Glomerular visceral epithelial cell (primary cell): ENCODE results near the gene MAN1A2.
"Not testable (repeated sequence)": the region's sequence is repeated elsewhere in the genome, so short reads cannot be mapped to it uniquely, and the experiment has no call there.

Experiments
- DNase-seq: peaks from one replicate; pipeline ENCODE4 v3.0.0-alpha.2; 2016; ENCODE audit errors: extremely low spot score

Gene MAN1A2

DNA sequence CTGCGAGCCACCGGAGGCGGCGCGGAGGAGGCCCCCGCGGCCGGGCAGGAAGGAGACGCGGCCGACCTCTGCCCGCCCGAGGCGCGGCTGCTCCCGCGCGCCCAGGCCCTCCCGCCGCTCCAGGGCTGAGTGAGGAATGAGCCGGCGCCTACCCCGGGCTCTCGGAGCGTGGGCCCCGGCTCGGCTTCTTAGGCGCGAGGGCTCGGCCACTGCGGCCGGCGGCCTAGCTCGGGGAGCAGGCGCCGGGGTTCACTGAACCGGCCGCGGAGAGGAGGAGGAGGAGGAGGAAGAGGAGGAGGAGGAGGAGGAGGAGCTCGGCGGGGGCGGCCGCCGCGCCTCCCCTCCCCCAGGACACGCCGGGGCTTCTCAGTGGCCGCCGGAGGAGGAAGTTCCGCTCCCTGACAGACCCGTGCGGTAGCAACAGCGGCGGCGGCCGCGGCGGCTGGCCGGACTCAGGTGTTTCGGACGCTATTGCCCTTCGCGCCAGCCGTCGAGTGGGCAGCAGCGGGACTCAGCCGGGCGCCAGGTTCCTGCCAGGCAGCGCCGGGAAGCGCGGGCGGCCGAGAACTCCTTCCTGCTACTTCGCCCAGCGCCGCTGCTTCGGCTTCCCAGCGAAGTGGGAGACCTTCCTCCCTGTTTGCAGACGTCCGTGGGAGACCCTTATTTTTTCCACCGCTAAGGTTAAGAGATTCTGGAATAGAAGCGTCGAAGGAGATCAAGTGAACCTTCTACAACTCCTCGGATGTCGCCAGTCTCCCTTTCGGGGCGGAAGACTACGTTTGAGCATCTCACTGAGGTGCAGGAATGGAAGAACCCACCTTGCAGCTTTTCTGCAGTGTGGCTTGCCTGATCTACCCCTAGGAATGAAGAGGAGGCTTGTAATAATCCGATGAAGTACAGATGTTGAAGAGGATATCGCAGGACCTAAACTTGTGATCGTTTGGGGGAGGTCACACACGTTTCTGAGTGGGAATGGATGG is at the start of gene MAN1A2:
MAN1A2 (plus strand) TSS at position 404 of the 980 bp plus-strand sequence. CDS start 735 bp downstream, outside the sequence.
- DNase-seq: peak; percentile 93

DNA sequence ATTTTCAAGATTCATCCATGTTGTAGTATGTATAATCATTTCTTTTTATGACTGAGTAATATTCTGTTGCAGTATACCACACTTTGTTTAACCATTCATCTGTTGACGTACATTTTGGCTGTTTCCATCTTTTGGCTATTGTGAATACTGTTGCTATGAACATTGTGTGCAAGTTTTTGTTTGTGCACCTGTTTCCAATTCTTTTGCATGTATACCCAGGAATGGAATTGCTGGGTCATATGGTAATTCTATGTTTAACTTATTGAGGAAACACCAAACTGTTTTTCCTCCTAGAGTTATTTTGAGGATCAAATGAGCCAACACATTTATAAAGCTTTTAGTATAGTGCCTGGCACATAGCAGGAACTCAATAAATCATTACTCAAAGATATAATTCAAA is 49.2 kb upstream of the MAN1A2 start:
- DNase-seq: no peak

DNA sequence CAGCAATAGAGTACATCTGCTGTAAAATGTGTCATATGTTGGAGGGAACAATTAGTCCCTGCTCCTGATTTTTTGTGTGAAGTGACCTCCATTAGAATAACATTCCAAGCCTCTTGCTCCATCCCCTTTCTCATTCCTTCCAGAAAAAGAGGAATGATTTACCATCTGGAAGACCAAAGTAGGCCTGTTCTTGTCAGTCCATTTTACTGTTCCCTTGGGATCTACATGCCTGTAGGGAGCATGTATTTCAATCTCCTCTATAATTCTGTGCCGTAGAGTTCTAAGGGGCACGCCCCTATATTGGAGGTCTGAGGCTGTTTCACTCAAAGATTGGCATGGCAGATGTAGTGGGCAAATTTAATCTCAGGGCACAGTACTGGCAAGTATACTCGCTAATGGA is 48.8 kb upstream of the MAN1A2 start:
- DNase-seq: no peak

DNA sequence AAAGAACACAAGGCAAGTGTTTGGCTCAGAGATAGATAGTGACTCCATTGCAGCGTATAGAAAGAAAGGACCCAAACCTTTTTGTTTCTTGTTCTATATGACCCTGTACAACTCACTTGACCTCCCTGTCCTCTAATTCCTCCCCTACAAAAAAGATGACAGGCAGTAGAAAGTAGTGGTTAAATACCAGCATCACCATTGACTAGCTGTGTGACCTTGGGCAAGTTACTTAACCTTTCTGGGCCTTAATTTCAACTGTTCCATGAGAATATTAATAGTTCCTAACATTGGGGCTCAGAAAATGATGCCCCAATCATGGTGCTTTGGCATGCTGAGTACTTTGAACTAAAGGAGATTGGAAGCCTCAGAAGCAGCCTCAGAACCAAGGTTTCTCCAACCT is 46.7 kb upstream of the MAN1A2 start:
- no peak for DNase-seq

DNA sequence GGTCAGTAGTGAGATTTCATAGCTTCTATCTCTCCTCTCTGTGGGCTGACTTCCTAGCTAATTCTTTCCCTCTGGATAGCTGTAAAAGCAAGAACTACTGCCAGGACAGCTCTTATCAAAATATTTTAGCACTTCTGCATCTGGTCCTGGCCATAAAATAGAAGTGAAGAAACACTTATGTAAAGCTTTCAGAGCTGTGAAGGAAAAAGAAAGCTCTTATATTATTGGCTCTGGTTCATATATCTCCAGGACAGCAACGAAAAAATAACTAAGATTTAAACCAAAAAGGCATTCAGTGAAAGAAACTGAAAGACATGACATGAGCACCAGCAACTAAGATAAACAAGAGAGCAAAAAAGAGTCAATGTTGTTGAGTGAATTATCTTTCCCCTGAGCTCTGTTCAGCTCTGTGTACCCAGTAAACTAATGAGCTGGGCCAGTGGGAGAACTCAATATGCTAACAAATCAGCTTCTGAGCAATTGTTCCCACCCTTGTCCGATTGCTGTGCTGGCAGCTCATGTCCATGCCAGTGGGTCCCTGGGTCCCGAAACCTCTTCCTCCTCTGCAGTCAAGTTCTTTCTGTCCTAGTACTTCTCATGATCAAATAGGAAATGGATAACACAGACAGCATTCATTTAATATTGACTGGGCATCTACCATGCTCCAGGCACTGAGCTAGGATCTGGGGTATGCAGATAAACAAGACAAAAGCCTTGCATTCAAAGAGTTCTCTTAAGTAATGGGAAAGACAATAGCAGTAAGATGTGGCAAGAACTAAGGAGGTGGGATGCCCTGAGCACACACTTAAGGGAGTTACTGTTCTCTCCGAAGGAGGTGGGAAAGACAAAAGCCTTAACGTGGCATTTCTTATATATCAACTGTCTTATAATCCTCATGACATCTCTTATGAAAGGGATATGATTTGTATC is 45.3 kb upstream of the MAN1A2 start:
- no peak for DNase-seq

DNA sequence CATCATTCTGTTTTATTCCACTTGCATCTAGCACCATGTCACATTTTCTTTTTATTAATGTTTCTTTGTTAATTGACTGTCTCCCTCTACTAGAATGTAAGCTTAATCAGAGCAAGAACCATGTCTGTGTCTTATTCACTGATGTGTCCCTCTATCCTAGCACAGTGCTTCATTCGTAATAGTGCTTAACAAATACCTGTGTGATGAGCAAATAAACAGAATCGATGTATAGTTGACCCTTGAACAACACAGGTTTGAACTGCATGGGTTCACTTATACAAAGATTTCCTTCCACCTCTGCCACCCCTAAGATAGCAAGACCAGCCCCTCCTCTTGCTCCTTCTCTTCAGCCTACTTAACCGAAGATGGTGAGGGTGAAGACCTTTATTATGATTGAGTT is 42.9 kb upstream of the MAN1A2 start:
- DNase-seq: no peak

DNA sequence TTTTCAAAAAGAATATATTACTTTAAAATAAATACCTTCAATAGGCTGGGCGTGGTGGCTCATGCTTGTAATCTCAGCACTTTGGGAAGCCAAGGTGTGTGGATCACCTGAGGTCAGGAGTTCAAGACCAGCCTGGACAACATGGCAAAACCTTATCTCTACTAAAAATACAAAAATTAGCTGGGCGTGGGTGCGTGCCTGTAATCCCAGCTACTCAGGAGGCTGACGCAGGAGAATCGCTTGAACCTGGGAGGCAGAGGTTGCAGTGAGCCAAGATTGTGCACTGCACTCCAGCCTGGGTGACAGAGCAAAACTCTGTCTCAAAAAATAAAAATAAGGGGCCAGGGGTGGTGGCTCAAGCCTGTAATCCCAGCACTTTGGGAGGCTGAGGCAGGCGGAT is 41.2 kb upstream of the MAN1A2 start:
- DNase-seq: not testable (repeated sequence)

DNA sequence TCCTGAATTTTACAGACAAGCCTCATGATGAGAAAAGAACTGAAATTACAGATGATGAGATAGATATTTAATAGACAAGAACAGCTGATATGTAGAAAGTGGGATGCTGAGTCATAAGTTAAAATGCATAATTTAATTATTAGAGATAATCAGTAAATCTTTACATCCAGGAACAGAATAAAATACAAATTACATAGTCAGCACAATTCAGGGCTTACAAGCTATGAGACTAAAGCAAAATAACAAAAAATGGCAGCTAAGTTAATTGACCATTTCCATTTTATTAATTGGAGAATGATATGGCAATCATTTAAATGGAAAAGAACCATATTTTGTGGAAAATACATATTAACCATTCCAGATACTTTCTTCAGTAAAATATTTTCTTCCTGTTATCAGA is 40.2 kb upstream of the MAN1A2 start:
- DNase-seq: no peak

DNA sequence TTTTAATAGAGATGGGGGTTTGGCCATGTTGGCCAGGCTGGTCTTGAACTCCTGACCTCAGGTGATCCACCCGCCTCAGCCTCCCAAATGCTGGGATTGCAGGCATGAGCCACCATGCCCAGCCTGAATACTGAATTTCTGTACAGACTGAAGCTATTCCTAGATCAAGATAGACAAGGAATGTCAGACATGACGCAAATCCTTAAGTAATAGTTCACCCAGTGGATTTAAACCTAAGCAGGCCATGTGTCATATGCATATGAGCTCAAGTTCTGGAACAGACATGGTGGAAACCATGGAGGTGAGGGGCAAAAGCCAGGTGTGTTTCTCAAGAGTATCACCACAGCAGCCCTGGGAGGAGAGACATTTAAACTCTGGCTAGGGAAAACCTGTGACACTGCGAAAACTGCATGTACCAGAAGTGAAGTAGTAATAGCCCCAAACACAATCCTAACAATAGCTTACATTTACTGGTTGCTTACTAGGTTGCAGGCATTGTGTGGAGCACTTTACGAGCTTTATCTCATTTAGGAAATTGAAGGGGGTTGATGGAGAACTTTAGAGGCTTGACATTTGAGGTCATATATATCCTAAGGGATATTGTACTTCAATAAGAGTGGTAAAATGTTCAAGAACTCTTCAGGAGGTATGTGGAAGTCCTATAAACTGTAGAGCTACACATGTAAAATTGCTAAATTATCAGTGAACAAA is 31.7 kb upstream of the MAN1A2 start:
- no peak for DNase-seq

DNA sequence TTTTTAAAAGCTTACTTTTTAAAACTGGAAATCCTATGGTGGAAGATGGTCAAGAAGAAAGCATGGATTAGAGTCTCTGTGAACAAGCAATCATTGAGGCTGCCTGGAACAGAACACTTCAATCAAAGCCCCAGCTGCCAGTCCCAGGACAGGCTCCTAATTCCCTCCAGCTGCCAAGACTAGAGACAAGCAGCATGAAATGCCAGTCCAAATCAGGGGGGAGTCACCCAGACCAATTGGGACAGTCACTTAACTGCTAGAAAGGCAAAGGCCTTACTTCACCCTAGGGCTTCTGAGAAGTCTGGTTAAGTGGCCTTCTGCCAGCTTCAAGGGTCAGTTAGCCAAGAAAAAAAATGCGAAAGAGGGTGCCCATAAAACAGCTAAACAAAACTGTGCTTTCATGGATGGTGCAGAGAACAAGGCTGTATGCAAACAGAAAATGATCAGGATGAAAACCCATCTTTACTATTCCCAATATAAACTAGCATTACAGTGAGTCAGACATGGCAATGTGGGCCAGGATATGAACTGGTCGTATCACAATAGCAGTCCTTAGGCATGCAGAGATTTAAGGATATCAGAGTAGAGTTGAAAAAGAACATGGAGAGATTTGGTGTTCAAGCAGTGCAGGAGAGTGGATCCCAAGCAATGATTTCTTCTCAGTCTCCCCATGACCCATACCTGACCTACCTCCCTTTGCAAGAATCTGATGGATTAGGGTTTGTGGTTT is 31.0 kb upstream of the MAN1A2 start:
- DNase-seq: no peak

DNA sequence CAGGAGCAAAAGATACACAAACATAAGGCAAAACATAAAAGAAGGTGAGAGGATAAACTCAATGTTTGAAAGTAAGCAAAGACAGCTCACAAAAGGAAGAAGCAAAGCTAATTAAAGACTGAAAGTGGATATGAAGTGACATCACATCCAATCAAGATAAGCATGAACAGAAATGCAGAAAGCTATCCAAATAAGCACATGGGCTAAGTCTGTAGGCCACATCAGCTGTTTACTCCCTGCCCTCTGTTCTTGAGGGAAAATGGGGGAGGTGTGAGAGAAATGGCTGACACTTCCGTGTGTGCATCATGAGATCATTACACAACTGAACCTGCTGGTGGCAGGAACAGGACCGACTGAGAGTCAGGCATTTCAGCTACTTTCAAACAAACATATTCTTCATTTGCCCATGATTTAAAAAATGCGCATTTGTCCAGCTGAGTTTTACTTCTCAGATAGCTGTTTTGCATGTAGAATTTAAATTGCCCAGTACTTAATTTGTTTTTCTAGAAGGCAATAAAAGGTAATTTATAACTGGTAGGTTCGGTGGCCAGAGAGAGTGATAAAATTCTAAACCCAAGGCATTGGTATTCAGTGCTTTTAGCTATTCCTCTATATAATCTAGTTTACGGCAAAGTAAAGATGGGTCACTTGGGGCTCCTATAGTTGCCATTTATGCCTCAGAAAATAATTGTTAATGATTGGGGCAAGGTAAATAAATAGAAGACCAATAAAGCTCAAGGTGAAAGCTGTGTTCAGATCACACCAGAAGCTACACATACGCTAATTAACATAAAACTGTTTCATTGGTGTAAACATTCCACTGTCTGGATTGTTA is 27.2 kb upstream of the MAN1A2 start:
- DNase-seq: peak; percentile 39

DNA sequence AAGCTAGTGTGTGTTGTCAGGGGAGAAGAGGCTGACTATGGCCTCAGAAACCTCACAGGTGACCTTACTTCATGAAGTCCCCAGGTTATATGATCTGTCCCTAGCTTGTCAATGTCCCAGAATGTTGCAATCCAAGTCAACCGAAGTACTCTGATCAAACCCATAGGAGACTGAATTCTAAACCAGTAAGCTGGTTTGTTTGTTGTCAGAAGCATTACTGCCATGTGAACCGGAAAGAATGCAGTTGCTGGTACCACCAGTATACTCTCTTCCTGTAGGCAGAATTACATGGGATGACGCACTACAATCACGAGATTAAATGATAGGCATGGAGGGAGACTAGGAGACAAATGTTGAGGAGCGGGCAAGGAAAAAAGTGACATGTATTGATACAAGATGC is 26.1 kb upstream of the MAN1A2 start:
- no peak for DNase-seq

DNA sequence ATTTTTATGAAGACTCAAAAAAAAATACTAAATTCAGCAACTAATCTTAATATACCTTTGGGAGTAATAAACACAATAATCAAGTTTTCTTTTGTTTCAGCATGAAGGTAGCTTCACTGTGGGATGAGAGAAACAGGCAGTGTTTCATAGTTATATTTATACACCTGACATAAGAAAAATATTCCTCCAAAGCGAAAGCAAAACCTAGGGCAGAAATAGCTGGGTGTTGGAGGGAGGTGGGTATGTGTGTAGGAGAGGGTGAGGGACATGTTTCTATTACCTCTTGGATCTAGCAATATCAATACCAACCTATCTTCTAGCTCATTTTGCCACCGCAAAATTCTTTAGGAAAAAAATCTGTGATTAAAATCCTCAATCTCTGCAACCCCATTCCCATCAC is 24.9 kb upstream of the MAN1A2 start:
- DNase-seq: no peak

DNA sequence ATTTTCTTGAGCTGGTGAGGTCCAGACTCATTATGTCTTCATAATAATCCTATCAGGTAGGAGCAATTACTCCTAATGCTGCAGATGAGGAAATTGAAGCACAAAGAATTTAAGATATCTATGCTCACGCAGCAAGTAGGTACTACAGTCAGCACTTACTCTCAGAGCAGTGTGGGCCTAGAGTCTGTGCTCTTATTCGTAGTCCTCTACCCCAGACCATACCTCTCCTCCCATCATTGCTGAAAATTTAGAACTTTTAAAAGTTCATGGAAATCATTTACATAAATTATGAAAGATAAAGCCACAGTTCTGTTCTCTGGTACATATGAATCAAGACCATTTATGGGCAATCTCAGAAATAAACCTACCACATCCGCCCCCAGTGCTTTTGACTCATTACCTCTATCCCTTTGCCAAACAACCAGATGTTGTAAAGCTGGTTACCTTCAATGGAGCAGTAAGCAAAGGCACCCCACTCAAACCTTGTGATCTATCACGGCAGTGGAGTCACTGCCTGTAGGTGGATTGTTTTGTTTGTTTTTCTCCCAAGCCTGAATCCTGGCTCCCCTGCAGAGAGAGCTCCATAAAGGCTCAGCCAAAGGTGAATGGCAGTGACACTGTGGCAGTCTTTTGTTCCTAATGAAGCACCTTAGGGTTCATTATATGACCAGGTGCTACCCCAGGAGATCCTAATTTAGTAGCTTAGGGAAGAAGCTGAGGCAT is 20.9 kb upstream of the MAN1A2 start:
- no peak for DNase-seq

DNA sequence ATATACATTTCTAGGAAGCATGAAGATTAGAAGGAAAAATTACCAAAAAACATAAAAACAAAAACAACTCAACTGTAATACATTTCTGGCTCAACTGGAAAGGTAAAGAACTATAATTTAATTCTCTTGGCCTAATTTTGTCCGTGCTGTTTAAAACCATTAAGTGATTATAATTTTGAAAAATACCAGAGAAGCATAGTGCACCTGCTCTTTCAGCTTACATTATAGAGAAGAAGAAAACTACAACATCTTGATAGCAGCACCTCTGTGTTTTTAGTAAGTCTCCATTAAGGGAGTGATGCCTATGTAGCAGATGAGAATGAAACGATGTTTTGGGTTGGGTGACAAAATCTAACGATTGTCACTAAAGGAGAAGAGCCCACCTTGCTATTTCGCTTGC is 19.3 kb upstream of the MAN1A2 start:
- DNase-seq: no peak

DNA sequence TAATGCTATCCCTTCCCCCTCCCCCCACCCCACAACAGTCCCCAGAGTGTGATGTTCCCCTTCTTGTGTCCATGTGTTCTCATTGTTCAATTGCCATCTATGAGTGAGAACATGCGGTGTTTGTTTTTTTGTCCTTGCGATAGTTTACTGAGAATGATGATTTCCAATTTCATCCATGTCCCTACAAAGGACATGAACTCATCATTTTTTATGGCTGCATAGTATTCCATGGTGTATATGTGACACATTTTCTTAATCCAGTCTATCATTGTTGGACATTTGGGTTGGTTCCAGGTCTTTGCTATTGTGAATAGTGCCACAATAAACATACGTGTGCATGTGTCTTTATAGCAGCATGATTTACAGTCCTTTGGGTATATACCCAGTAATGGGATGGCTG is 14.6 kb upstream of the MAN1A2 start:
- not testable (repeated sequence) for DNase-seq

DNA sequence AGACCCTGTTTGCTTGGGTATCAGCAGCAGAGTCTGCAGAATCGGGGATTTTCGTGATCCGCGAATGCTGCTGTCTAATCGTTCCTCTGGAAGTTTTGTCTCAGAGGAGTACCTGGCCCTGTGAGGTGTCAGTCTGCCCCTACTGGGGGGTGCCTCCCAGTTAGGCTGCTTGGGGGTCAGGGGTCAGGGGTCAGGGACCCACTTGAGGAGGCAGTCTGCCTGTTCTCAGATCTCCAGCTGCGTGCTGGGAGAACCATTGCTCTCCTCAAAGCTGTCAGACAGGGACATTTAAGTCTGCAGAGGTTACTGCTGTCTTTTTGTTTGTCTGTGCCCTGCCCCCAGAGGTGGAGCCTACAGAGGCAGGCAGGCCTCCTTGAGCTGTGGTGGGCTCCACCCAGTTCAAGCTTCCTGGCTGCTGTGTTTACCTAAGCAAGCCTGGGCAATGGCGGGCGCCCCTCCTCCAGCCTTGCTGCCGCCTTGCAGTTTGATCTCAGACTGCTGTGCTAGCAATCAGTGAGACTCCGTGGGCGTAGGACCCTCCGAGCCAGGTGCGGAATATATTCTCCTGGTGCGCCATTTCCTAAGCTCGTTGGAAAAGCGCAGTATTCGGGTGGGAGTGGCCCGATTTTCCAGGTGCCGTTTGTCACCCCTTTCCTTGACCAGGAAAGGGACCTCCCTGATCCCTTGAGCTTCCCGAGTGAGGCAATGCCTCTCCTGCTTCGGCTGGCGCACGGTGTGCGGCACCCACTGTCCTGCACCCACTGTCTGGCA is 9.2 kb upstream of the MAN1A2 start:
- DNase-seq: not testable (repeated sequence)

DNA sequence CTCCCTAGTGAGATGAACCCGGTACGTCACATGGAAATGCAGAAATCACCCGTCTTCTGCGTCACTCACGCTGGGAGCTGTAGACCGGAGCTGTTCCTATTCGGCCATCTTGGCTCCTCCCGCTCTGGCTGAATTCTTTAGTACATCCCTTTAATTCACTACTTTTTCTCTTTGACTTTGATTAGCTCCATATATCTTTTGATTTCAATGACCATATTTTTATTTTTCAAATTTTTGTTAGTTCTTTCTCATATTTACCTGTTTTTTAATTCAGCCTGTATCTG is 8.7 kb upstream of the MAN1A2 start:
- DNase-seq: not testable (repeated sequence)
